GM23338 (cell line): ENCODE results near the gene CFAP100. TPM values are rescaled to one million over a fixed set of nuclear protein-coding genes. Genes with fewer than 3 reads are reported as not detected.

Experiments used
- ATAC-seq: fragments of 200-7000 bp; cut with Tn5 transposase; 3 replicates; pipeline ENCODE4 v1.9.1; 2020
- DNase-seq: peaks from one replicate; pipeline ENCODE4 v3.0.0-alpha.2; 2015; ENCODE audit warnings: low spot score
- H2AFZ ChIP-seq: fragments of 200-600 bp; sonication (generic); 2 replicates; pipeline ENCODE4 v1.8.0; 2016; ENCODE audit warnings: antibody characterized with exemption, mild to moderate bottlenecking, moderate library complexity
- H3F3A ChIP-seq: fragments of 200-600 bp; sonication (generic); replicated peaks from 2 replicates; pipeline ENCODE4 v1.8.0; 2017; ENCODE audit warnings: antibody characterized with exemption, mixed run types, low read depth
- H3K27ac ChIP-seq: fragments of 200-600 bp; sonication (generic); 2 replicates; pipeline ENCODE4 v1.6.1; 2016; ENCODE audit warnings: low read depth
- H3K27me3 ChIP-seq: fragments of 200-600 bp; sonication (generic); 2 replicates; pipeline ENCODE4 v1.8.0; 2016; ENCODE audit warnings: mild to moderate bottlenecking, mixed run types, moderate library complexity; ENCODE audit not compliant: insufficient read depth
- H3K36me3 ChIP-seq: fragments of 200-600 bp; sonication (generic); 2 replicates; pipeline ENCODE4 v1.8.0; 2016; ENCODE audit warnings: mild to moderate bottlenecking; ENCODE audit not compliant: insufficient read depth
- H3K4me1 ChIP-seq: fragments of 200-600 bp; sonication (generic); 2 replicates; pipeline ENCODE4 v1.8.0; 2016; ENCODE audit warnings: mild to moderate bottlenecking, moderate library complexity; ENCODE audit not compliant: insufficient read depth
- H3K4me2 ChIP-seq: fragments of 200-600 bp; sonication (generic); 2 replicates; pipeline ENCODE4 v1.7.1; 2017; ENCODE audit warnings: mixed run types
- H3K4me3 ChIP-seq: fragments of 200-600 bp; sonication (generic); 2 replicates; pipeline ENCODE4 v1.6.1; 2016; ENCODE audit warnings: mixed run types
- H3K79me2 ChIP-seq: fragments of 200-600 bp; sonication (generic); replicated peaks from 2 replicates; pipeline ENCODE4 v1.8.0; 2017; ENCODE audit warnings: mild to moderate bottlenecking; ENCODE audit not compliant: insufficient read depth
- H3K9me2 ChIP-seq: fragments of 200-600 bp; sonication (generic); 2 replicates; pipeline ENCODE4 v1.8.0; 2017; ENCODE audit not compliant: insufficient read depth
- H4K20me1 ChIP-seq: fragments of 200-600 bp; sonication (generic); replicated peaks from 2 replicates; pipeline ENCODE4 v1.8.0; 2017; ENCODE audit warnings: mild to moderate bottlenecking; ENCODE audit not compliant: insufficient read depth
- H3K27ac Mint-ChIP-seq: 2 replicates; pipeline ENCODE4 v1.8.0; 2020; ENCODE audit warnings: inconsistent platforms, mild to moderate bottlenecking, moderate library complexity, mixed read lengths
- H3K27me3 Mint-ChIP-seq: 3 replicates; pipeline ENCODE4 v1.8.0; 2022; ENCODE audit warnings: low read depth, mild to moderate bottlenecking, moderate library complexity, mixed read lengths, inconsistent platforms; ENCODE audit not compliant: insufficient read depth, poor library complexity
- H3K36me3 Mint-ChIP-seq: 3 replicates; pipeline ENCODE4 v1.8.0; 2021; ENCODE audit warnings: low read depth, mild to moderate bottlenecking, inconsistent platforms, moderate library complexity, mixed read lengths
- H3K4me1 Mint-ChIP-seq: 3 replicates; pipeline ENCODE4 v1.8.0; 2020; ENCODE audit warnings: mild to moderate bottlenecking, inconsistent platforms, mixed read lengths
- H3K4me3 Mint-ChIP-seq: 3 replicates; pipeline ENCODE4 v1.8.0; 2021; ENCODE audit warnings: moderate library complexity, mild to moderate bottlenecking, inconsistent platforms, mixed read lengths
- H3K9me3 Mint-ChIP-seq: 3 replicates; pipeline ENCODE4 v1.8.0; 2020; ENCODE audit warnings: moderate library complexity, mild to moderate bottlenecking, inconsistent platforms, mixed read lengths
- EZH2 ChIP-seq: fragments of 200-600 bp; sonication (generic); IDR thresholded peaks from one replicate; pipeline ENCODE4 v1.8.0; 2017; ENCODE audit warnings: antibody characterized with exemption, mild to moderate bottlenecking, low read depth; ENCODE audit not compliant: unreplicated experiment
- EZH2phosphoT487 ChIP-seq: fragments of 200-600 bp; sonication (generic); IDR thresholded peaks from one replicate; pipeline ENCODE4 v1.8.1; 2018; ENCODE audit warnings: antibody characterized with exemption; ENCODE audit not compliant: unreplicated experiment
- JUNB ChIP-seq: IDR thresholded peaks from one replicate; pipeline ENCODE4 v1.6.1; 2016; ENCODE audit warnings: antibody characterized with exemption; ENCODE audit not compliant: unreplicated experiment
- NANOG ChIP-seq: IDR thresholded peaks from 2 replicates; pipeline ENCODE4 v1.6.1; 2016; ENCODE audit warnings: antibody characterized with exemption, borderline replicate concordance
- POLR2AphosphoS5 ChIP-seq: IDR thresholded peaks from 2 replicates; pipeline ENCODE4 v1.6.1; 2016; ENCODE audit warnings: antibody characterized with exemption, low read depth
- STAT1 ChIP-seq: IDR thresholded peaks from one replicate; pipeline ENCODE4 v1.6.1; 2016; ENCODE audit warnings: antibody characterized with exemption; ENCODE audit not compliant: unreplicated experiment
- ZNF114 ChIP-seq: fragments of 250-450 bp; sonication (Bioruptor Pico); IDR thresholded peaks from 2 replicates; pipeline ENCODE4 v1.5.0; 2020; ENCODE audit warnings: mild to moderate bottlenecking, moderate library complexity
- ZNF331 ChIP-seq: fragments of 250-450 bp; sonication (Bioruptor Pico); IDR thresholded peaks from 2 replicates; pipeline ENCODE4 v1.5.0; 2020; ENCODE audit warnings: low read depth, mild to moderate bottlenecking, moderate library complexity
- polyA plus RNA-seq: library from polyadenylated mRNA; unstranded; fragments of >200 nt; fragmentation: Nextera tagmentation; extraction: Ambion mirVana; gene quantifications from 2 replicates; pipeline ENCODE4 v1.2.1, GENCODE V29; 2016
- total RNA-seq: library from RNA; depleted of rRNA; stranded (reverse); fragments of >200 nt; shearing (Covaris generic); gene quantifications from 2 replicates; pipeline ENCODE4 v1.2.3, GENCODE V29; 2014
- TF ChIP-seq, protein P1 (sequence below), 2 experiments: fragments of 200-600 bp in 1 of 2; sonication (generic) in 1 of 2; conservative IDR thresholded peaks; 2 replicates each; pipeline versions ENCODE4 v1.5.1 to v1.6.1; 2016 to 2017; ENCODE audit warnings: antibody characterized with exemption in 2 of 2, low read depth in 2 of 2, mild to moderate bottlenecking in 2 of 2, moderate library complexity in 1 of 2
- TF ChIP-seq, protein P2 (sequence below): IDR thresholded peaks from 2 replicates; pipeline ENCODE4 v1.6.1; 2016; ENCODE audit warnings: antibody characterized with exemption
- TF ChIP-seq, protein P3 (sequence below): fragments of 250-450 bp; sonication (Bioruptor Pico); IDR thresholded peaks from 2 replicates; pipeline ENCODE4 v1.5.0; 2020; ENCODE audit warnings: mild to moderate bottlenecking, moderate library complexity

Gene CFAP100
- total and polyA plus RNA-seq, 2 experiments from 2014 or later = 0.07 TPM; not detected in 1

DNA sequence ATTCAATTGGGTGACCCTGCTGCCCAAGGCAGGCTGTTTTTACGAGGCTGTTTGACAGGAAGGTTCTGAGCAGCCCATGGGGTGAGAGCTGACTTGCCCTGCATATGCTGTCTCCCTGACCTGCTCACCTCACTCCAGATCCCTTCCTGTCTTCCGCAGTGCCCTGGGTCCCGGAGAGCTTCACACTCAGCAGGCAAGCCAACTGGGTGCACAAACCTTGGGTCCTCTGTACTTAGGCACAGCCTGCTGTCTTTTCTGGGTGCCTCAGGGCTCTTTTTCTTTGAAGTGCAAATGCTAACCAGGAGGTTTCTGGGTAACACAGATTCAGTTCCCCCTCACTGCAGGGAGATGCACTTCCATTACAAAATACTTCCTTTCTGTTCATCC is 48.1 kb downstream of the CFAP100 start:
- H3K27me3 Mint-ChIP-seq = no peaks in the 10 kb centered on the region
- no peak for ATAC-seq
- 0 out of 2 replicates have a peak overlapping the region, but pooled peaks have one; percentile 56 for H3K27ac Mint-ChIP-seq

DNA sequence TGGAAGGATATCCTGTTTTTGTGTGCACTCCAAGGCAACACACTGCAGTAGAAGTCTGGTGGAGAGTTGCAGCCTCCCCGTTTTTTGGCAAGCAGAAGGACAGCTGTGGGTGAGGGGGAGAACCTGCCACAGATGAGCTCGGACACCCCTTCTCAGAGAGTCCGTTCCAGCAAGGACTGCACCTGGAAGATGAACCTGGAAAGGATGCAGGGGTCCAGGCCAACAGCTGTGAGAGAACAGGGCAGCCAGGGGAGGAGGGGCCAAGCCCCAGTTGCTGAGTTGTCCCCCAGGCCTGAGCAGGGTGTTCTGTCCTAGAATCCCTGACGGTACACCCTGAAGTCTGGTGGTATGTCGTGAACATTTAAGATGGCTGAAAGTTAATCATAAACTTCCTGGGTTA is 50.8 kb downstream of the CFAP100 start:
- Histone ChIP-seq H3K4me3 (no peak overlapping the region), H3K9me2 (no peaks in the 10 kb centered on the region), H3K79me2 (no peaks in the 10 kb centered on the region), H3K4me2 (no peak overlapping the region), H2AFZ (no peak overlapping the region), H3K27ac (no peak overlapping the region), H3F3A (no peaks in the 10 kb centered on the region), H3K36me3 (no peaks in the 10 kb centered on the region), H3K27me3 (no peaks in the 10 kb centered on the region), H3K4me1 (peaks cover 7% of the 10 kb centered on the region; the same call in 1 of the 2 replicates), H4K20me1 (no peaks in the 10 kb centered on the region; the same call in 1 of the 2 replicates)
- H3K9me3 Mint-ChIP-seq = no peaks in the 10 kb centered on the region
- H3K4me1 Mint-ChIP-seq = peaks cover 33% of the 10 kb centered on the region
- DNase-seq (no peak), ATAC-seq (no peak)
- H3K36me3 Mint-ChIP-seq = no peaks in the 10 kb centered on the region; the same call in 2 of the 3 replicates
- H3K27me3 Mint-ChIP-seq = no peaks in the 10 kb centered on the region
- no peak overlapping the region for H3K4me3 Mint-ChIP-seq
- H3K27ac Mint-ChIP-seq = no peak overlapping the region
- TF ChIP-seq STAT1 (no peak), ZNF331 (no peak), POLR2AphosphoS5 (no peak), EZH2 (no peak), NANOG (no peak), ZNF114 (CRISPR knock-in tag) (no peak)
- TF ChIP-seq, protein P1, sequence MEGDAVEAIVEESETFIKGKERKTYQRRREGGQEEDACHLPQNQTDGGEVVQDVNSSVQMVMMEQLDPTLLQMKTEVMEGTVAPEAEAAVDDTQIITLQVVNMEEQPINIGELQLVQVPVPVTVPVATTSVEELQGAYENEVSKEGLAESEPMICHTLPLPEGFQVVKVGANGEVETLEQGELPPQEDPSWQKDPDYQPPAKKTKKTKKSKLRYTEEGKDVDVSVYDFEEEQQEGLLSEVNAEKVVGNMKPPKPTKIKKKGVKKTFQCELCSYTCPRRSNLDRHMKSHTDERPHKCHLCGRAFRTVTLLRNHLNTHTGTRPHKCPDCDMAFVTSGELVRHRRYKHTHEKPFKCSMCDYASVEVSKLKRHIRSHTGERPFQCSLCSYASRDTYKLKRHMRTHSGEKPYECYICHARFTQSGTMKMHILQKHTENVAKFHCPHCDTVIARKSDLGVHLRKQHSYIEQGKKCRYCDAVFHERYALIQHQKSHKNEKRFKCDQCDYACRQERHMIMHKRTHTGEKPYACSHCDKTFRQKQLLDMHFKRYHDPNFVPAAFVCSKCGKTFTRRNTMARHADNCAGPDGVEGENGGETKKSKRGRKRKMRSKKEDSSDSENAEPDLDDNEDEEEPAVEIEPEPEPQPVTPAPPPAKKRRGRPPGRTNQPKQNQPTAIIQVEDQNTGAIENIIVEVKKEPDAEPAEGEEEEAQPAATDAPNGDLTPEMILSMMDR (conservative IDR thresholded peaks at IDR 0.05; ENCODE audit: low read depth in 2 of 2) = no peak
- TF ChIP-seq, protein P2, sequence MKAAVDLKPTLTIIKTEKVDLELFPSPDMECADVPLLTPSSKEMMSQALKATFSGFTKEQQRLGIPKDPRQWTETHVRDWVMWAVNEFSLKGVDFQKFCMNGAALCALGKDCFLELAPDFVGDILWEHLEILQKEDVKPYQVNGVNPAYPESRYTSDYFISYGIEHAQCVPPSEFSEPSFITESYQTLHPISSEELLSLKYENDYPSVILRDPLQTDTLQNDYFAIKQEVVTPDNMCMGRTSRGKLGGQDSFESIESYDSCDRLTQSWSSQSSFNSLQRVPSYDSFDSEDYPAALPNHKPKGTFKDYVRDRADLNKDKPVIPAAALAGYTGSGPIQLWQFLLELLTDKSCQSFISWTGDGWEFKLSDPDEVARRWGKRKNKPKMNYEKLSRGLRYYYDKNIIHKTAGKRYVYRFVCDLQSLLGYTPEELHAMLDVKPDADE = no peak
- TF ChIP-seq, protein P3, sequence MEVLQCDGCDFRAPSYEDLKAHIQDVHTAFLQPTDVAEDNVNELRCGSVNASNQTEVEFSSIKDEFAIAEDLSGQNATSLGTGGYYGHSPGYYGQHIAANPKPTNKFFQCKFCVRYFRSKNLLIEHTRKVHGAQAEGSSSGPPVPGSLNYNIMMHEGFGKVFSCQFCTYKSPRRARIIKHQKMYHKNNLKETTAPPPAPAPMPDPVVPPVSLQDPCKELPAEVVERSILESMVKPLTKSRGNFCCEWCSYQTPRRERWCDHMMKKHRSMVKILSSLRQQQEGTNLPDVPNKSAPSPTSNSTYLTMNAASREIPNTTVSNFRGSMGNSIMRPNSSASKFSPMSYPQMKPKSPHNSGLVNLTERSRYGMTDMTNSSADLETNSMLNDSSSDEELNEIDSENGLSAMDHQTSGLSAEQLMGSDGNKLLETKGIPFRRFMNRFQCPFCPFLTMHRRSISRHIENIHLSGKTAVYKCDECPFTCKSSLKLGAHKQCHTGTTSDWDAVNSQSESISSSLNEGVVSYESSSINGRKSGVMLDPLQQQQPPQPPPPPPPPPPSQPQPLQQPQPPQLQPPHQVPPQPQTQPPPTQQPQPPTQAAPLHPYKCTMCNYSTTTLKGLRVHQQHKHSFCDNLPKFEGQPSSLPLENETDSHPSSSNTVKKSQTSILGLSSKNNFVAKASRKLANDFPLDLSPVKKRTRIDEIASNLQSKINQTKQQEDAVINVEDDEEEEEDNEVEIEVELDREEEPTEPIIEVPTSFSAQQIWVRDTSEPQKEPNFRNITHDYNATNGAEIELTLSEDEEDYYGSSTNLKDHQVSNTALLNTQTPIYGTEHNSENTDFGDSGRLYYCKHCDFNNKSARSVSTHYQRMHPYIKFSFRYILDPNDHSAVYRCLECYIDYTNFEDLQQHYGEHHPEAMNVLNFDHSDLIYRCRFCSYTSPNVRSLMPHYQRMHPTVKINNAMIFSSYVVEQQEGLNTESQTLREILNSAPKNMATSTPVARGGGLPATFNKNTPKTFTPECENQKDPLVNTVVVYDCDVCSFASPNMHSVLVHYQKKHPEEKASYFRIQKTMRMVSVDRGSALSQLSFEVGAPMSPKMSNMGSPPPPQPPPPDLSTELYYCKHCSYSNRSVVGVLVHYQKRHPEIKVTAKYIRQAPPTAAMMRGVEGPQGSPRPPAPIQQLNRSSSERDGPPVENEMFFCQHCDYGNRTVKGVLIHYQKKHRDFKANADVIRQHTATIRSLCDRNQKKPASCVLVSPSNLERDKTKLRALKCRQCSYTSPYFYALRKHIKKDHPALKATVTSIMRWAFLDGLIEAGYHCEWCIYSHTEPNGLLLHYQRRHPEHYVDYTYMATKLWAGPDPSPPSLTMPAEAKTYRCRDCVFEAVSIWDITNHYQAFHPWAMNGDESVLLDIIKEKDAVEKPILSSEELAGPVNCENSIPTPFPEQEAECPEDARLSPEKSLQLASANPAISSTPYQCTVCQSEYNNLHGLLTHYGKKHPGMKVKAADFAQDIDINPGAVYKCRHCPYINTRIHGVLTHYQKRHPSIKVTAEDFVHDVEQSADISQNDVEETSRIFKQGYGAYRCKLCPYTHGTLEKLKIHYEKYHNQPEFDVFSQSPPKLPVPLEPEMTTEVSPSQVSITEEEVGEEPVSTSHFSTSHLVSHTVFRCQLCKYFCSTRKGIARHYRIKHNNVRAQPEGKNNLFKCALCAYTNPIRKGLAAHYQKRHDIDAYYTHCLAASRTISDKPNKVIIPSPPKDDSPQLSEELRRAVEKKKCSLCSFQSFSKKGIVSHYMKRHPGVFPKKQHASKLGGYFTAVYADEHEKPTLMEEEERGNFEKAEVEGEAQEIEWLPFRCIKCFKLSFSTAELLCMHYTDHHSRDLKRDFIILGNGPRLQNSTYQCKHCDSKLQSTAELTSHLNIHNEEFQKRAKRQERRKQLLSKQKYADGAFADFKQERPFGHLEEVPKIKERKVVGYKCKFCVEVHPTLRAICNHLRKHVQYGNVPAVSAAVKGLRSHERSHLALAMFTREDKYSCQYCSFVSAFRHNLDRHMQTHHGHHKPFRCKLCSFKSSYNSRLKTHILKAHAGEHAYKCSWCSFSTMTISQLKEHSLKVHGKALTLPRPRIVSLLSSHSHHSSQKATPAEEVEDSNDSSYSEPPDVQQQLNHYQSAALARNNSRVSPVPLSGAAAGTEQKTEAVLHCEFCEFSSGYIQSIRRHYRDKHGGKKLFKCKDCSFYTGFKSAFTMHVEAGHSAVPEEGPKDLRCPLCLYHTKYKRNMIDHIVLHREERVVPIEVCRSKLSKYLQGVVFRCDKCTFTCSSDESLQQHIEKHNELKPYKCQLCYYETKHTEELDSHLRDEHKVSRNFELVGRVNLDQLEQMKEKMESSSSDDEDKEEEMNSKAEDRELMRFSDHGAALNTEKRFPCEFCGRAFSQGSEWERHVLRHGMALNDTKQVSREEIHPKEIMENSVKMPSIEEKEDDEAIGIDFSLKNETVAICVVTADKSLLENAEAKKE = no peak

More for the DNA sequence above, 48.1 kb downstream of the CFAP100 start:
- Histone ChIP-seq H2AFZ (no peak overlapping the region), H3K27ac (no peak overlapping the region), H3K27me3 (no peaks in the 10 kb centered on the region), H4K20me1 (no peaks in the 10 kb centered on the region; the same call in 1 of the 2 replicates), H3K9me2 (no peaks in the 10 kb centered on the region), H3K79me2 (no peaks in the 10 kb centered on the region), H3K36me3 (no peaks in the 10 kb centered on the region), H3K4me1 (peaks cover 7% of the 10 kb centered on the region; the same call in 1 of the 2 replicates), H3K4me2 (no peak overlapping the region), H3K4me3 (no peak overlapping the region), H3F3A (no peaks in the 10 kb centered on the region)
- peaks cover 48% of the 10 kb centered on the region for H3K4me1 Mint-ChIP-seq
- peaks cover 9% of the 10 kb centered on the region; the same call in 2 of the 3 replicates for H3K36me3 Mint-ChIP-seq
- H3K4me3 Mint-ChIP-seq = no peak overlapping the region
- no peak for DNase-seq
- no peaks in the 10 kb centered on the region for H3K9me3 Mint-ChIP-seq
- TF ChIP-seq, protein P2 = no peak
- TF ChIP-seq EZH2 (no peak), EZH2phosphoT487 (no peak), NANOG (no peak), JUNB (no peak), POLR2AphosphoS5 (no peak)
